HTERT RPE-1 (cell line): ENCODE data around the gene ARHGAP28.

Source experiments
- in situ Hi-C: fragments of 300-500 bp; cut with MboI; formaldehyde crosslinking; loops from 4 replicates; pipeline ENCODE4 v1.14.3; 2020; ENCODE audit warnings: low sequenced_read_pairs

Gene ARHGAP28, protein sequence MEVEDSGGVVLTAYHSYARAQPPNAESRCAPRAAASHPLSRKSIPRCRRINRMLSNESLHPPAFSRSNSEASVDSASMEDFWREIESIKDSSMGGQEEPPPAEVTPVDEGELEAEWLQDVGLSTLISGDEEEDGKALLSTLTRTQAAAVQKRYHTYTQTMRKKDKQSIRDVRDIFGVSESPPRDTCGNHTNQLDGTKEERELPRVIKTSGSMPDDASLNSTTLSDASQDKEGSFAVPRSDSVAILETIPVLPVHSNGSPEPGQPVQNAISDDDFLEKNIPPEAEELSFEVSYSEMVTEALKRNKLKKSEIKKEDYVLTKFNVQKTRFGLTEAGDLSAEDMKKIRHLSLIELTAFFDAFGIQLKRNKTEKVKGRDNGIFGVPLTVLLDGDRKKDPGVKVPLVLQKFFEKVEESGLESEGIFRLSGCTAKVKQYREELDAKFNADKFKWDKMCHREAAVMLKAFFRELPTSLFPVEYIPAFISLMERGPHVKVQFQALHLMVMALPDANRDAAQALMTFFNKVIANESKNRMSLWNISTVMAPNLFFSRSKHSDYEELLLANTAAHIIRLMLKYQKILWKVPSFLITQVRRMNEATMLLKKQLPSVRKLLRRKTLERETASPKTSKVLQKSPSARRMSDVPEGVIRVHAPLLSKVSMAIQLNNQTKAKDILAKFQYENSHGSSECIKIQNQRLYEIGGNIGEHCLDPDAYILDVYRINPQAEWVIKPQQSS

DNA sequence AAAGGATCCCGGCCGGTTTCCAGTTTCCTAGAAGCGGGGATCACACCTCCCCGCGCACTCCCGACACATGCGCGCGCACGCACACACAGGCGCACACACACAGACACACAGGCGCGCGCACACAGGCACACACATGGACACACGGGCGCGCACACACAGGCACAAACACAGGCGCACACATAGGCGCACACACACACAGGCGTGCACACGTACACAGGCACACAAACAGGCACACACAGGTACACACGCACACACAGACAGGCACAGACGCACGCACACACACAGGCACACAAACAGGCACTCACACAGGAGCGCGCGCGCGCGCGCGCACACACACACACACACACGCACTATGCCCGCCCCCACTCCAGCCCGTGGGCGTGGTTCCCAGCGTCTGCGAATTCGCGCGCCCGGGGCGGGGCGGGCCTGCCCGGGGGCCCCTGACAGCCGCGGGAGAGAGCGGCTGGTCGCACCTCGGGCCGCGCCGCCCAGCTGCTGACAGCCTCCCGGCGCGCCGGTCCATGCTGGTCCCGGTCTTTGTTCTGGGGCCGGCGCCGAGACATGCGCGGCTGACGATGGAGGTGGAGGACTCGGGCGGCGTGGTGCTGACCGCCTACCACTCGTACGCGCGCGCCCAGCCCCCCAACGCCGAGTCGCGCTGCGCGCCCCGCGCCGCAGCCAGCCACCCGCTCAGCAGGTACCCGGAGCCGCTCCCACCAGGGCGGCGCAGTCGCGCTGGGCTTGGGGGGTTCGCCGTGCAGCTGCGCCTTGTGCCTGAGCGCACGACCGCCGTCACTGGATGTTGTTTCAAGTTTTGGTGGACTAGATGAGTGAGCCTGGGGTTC, at the start of gene ARHGAP28:
Gene ARHGAP28 (plus strand): TSS at position 470 of the 845 bp plus-strand sequence. CDS start 106 bp downstream, at position 576.
- in situ Hi-C loops, result no loop called here

DNA sequence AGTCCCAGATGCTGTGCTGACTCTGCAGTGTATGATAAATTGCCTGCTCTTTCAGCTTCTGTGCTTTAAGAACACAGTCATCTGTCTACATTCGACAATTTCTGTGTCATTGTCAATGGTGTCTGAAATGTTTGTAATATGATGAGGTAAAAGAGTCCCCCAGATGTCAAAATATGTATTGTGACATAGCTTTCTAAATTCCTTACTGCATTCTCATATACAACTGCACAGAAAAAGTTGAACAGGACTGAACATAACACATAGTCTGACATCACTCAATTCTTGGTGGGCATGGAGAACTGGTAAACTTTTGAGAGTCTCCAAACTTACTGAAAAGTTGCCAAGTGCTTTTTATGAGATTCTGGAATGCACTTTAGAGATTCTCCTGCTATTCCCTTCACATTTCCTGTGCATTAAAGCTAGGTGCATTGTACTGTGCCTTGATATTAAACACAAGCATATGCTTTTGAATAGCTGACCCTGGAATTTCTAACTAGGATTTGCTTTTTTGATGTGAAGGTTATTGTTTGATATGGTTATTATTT, 48.1 kb upstream of the ARHGAP28 start:
- in situ Hi-C loops, result no loop called here

DNA sequence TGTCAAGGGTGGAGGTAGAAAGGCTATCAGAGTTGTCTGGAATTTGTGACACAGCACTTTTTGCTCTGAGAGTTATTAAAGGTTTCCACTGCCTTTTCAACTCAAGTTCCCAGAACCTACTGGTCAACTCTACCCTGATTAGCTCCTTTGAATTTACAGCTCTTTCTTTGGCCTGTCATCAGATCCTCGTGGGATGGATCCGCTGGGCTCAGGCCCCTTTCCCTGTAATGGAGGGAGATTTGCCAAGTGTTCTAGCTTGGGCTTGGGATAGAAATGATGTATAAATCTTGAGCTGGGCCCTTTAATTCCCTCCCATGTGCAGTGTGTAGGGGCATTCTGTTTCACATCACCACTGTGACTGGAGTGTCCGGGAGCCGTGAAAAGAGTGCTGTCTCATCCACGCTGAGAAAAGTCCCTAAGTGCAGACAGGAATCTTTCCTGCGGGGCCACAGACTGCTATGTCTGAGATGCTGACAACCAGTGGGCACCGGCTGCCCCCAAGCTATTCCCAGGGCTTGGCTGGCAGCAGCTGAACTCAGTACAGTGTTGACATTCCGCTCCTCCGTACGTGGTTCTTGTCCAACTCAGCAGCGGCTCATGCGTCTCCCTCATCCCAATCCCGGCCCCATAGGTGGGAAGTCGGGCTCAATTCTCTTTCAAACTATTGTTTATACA, 46.9 kb upstream of the ARHGAP28 start:
- in situ Hi-C loops, result no loop called here

DNA sequence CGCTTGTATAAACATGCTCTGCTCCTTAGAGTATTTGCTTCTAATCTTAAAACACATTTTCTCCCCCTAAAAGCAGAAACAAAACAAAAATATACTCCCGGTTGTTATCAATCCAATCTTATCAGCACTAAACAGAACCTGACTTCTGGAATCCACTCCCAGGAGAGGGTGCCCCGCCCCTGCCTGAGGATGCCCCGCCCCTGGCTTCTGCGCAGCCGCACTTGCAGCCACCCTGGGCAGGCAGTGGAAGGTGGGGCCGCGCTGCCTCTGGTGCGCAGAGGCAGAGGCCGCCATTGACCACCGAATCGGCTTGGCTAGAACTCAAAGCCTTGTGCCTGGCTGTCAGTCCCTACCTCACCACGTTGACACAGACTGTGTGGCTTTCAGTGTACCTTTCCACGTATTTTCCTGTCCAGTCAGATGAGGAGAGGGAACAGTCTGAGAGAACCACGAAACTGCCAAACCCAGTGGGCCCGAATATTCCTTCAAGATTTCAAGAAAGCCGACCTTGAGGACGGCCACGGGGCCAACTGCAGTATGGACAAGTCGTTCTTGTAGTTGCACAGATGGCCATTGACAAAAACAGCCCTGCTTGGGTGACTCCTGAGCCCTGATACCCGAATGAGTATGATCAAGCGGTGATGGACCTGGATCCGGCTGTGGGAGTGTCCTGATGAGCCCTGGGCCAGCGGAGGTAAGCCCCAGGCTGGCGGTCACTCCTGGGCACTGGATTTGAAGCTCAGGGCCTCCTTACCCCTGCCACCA, 46.2 kb upstream of the ARHGAP28 start:
- in situ Hi-C loops, result no loop called here

DNA sequence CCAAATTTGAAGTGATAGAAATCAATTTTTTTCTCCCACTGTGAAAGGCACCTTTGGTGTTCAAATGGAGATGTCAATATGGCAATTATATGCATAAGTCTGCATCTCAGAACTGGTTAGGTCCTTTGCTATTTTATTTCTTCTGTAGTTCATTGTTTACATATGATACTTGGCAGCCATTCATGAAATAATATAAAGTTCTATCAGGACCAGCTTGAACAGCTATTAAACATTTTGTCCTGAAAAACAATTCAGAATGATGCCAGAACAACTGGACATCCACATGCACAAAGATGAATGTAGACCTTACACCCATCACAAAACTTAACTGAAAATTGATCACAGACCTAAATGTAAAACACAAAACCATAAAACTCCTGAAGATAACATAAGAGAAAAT, 41.8 kb upstream of the ARHGAP28 start:
- in situ Hi-C loops, result no loop called here

DNA sequence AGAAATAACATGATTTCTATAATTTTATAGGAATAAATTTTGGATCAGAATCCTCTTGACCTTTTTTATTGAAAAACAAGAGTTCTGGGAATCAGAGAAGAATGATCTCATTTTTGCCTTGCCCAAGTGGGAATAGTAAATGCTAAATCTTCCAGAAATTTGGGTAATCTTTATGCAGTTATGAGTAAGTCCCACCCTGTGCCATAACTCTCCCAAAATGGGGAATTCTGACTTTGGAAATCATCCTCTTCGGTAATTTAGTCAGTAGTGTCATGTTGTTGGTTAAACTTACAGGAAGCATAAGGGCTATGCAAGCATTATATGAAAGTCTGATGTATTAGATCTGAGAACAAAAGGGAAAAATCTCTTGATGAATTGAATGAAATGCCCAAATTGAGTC, 20.6 kb upstream of the ARHGAP28 start:
- in situ Hi-C loops, result no loop called here

DNA sequence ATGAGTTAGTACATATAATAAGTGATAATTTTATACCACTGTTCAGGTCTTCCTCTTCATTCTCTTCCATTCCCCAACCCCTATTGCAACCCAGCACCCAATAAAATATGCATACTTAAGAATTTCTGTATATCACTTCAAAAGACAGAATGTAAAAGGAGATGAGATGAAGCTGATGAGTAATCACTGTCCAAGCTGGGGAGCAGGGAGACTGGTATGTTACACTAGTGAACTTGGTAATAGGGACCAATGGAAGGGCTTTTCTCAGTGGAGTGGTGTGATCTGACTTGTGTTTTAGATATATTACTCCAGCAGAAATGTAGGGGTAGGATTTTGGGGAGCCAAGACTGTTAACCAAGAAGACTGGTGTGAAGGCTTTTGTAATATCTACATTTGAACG, 18.0 kb upstream of the ARHGAP28 start:
- in situ Hi-C loops, result no loop called here

DNA sequence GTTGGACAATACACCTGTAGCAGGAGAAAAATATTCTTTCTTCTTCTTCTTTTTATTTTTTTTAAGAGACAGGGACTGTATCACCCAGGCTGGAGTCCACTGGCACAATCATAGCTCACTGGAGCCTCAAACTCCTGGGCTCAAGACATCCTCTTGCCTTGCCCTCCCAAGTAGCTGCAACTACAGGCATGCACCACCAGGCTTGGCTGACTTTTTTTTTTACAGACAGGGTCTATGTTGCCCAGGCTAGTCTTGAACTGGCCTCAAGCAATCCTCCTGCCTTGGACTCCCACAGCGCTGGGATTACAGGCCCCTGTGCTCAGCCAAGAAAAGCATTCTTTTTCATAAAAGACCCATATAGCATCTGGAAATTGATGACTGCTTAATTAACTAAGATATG, 17.1 kb upstream of the ARHGAP28 start:
- in situ Hi-C loops, result no loop called here

DNA sequence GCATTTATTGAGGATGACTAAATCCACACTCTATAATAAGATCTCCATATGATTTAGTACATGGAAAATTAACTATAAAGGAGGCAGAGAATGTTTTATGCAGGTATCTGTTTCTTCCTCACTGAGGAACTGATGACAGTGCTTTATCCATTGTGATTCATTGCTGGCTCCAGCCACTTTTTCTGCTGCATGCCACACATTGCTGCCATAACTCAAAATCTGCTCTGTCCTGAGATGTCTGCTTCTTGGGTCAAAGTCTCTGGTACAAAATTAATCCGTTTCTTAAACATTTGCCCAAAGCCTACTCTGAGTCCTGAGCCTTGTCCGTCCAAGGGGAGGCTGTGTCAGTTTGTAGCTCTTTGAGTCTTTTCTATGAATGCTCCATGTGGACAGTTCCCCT, 15.5 kb upstream of the ARHGAP28 start:
- in situ Hi-C loops, result no loop called here

DNA sequence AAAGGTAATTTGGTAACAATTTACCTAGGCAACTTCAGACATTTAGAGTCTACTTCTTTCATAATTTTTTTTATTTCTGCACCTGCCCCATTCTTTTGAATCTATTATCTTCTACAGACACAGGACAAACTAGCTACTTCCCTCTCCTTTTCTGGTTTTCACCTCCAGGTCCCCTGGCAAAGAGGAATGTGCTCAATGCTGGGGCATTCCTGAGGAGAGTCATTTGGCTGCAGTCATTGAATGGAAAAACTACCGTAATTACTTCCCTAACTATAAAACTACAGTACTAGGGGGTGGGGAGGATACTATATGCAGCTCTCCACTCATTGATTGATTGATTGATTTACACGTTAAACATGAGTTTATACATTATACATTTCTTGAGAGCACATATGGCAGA, 11.2 kb upstream of the ARHGAP28 start:
- in situ Hi-C loops, result no loop called here

DNA sequence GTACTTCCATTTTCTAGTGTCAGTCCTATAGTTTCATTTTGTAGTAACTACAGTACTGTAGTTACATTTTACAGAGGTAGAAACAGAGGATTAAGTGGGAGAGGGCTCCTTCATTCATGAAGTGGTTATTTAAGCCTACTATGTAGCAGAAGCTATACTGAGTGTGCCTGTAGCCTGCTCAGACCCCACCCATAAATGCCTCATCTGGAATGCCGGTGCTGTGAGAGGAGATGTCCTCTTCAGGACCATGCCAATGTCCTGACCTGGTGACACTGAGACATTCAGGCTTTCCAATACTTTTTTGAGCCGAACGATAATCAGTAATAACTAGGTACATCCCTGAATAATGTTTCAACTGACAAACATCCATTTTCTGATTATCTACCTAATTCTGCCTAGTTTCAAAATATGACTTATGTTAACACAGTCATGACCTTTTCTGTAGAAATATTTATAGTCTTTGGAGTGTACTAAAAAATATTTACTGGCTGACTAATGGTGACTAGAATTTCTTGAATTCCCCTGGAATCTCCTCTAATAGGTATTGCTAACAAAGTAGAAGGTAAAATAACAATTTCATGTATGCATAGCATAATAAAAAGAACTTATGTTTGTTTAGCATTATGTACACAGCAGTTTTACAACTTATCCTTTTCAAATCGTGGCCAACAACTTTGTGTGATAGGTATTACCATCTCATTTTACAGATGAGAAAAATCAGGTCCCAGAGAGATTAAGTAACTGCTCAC, 10.2 kb upstream of the ARHGAP28 start:
- in situ Hi-C loops, result no loop called here

DNA sequence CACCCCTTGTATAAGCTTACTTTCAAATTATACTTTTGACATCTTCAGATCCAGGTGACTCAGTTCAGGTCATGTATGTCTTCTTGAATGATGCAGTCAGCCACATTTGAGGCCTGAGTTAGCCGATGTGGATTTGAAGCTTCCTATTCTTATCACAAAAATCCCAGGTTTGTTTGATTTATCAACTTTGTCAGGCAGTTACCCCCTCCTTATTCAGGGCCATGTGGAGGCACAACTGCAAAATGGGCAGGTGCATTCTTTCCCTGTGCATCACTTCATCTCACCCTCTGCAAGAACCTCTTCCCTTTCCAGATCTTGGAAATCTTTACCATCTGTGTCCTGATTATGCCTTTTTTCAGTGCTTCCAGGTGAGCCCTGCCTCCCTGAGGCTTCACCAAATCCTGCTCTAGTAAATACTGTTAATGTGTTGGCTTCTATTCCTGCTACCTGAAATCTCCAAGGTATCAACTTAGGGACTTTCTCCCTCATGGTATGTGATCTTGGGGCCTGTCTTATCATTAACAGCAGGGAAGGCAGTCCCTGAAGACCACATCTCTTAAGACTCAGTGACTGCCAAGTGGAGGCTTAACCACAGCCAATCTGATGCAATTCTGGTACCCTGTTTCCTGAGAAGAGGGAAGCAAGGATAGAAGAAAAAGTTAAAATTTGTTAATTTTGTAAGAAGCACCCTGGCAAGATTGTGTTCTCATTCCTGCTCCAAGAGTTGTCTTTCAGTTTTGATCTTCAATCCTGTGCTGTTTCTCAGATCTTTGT, 9.4 kb upstream of the ARHGAP28 start:
- in situ Hi-C loops, result no loop called here

DNA sequence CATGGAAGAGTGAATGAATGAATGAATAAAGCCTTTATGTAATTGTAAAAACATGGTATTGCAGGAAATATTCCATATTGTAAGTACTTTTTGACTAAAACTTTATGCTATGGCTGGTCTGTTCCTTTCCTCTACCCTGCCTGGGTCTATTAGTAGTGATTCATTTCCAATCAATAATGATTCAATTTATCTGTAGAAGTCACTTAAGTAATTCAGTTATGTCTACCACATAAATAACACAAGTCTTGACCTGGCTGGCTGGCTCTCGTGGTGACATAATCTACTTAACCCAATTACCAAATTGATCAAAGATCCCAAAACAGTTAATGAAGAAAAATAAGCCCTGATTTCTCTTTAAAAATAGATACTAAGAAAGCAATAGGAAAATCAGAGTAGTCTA, 7.8 kb upstream of the ARHGAP28 start:
- in situ Hi-C loops, result no loop called here

DNA sequence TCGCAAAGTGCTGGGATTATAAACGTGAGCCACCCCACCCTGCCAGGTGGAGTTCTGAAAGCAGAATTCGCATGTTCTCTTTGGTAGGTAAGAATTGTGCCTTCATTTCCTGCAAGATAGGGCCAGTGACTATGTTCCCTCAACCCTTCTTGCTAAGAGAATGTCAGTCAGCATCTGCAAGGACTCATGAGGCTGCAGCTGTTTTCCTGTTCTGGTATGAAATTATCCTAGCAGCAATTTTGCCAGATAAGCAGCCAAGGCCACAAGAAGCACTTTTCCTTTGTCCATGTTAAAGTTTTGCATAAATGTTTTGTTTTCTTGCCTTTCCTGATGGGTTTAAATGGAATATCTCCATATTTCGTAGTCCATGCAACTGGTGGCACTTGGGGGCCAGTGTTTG, 6.8 kb upstream of the ARHGAP28 start:
- in situ Hi-C loops, result no loop called here

DNA sequence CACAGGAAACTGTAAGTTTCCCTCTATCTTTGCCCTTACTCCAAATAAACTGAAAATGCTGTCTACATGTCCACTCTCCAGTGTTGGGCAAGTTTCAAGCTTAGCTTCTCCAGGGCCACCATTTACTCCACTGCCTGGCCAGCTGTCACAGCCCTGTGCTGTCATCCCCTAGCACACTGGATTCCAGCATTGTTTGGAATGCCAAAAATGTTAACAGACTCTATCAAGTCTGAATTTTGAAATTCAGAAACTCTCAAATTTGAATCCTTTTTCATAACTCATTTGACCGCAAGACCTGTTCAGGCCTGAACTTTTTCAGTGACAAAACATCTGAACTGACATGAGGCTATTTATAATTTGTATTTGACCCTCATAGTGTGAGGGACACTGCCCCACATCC, 5.2 kb upstream of the ARHGAP28 start:
- in situ Hi-C loops, result no loop called here

DNA sequence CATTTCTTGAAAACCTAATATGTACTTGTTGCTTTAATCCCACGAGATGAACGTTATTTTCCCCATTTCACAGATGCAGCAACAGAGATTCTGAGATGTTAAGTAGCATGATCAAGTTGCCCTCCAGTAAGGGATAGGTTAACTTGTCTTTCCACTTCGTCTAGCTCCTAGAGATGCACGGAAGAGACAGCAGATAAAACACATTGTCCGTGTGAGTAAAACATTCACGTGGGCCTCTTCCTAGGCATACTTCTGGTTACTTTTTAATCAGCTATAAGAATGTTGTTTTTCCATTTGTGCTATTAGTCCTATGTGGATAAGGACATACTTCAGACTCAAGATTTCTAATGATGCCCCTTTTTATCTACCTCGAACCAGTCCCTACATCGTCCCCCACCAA, 1.2 kb upstream of the ARHGAP28 start:
- in situ Hi-C loops, result no loop called here

DNA sequence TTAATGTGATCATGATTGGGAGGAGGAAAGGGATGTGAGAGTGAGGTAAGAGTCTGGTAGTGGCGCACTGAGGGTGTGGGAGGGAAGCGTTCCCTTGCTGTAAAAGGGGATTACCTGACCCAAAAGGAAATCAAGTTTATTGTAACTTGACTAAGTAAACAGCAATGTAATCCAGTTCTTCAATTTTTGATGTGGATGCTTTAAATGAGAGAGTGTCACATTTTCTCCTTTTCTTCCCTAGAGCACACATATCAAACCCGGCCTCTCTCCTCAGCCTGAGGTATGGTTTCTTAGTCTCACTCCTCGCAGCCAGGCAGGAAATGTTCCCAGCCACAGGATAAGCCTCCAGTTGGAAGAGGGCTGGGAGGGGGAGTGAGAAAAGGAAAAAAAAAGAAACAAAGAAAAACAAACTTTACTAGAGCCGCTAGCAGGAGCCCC, 688 bp upstream of the ARHGAP28 start:
- in situ Hi-C loops, result no loop called here
